ENCODE results near the gene PTPRZ1.
A peak's percentile ranks its signal among the peaks of the same experiment; 100 is the strongest.

Gene PTPRZ1

GRCh38 chr7:122082160-122082559 is 209.2 kb downstream of the PTPRZ1 start:
- no peak for TF ChIP-seq CTCF (conservative IDR thresholded peaks at IDR 0.05; ENCODE audit: low read depth, low read length)
- H3K9ac ChIP-seq: no peak overlapping the region
- H3K79me2 ChIP-seq (ENCODE audit: insufficient read depth, low read depth): no peaks in the 10 kb centered on the region
- no peaks in the 10 kb centered on the region for H3K27me3 ChIP-seq (ENCODE audit: insufficient read depth, low read depth)
- H3K27ac ChIP-seq: no peak overlapping the region
- H2AFZ ChIP-seq (ENCODE audit: low read depth): no peak overlapping the region
- no peaks in the 10 kb centered on the region for H3K4me1 ChIP-seq (ENCODE audit: low read depth, poor library complexity, severe bottlenecking)
- no peaks in the 10 kb centered on the region for H4K20me1 ChIP-seq (ENCODE audit: insufficient read depth)
- no peak overlapping the region for H3K4me2 ChIP-seq
- no peak overlapping the region for H3K4me3 ChIP-seq (IDR thresholded peaks at IDR 0.05; ENCODE audit: insufficient read depth, low read depth, low read length)
- no peaks in the 10 kb centered on the region for H3K36me3 ChIP-seq (ENCODE audit: insufficient read depth)

GRCh38 chr7:122082670-122083069 is 209.7 kb downstream of the PTPRZ1 start:
- H4K20me1 ChIP-seq (ENCODE audit: insufficient read depth): no peaks in the 10 kb centered on the region
- no peak overlapping the region for H3K4me2 ChIP-seq
- H2AFZ ChIP-seq (ENCODE audit: low read depth): no peak overlapping the region
- TF ChIP-seq CTCF (conservative IDR thresholded peaks at IDR 0.05; ENCODE audit: low read depth, low read length): no peak
- no peak overlapping the region for H3K27ac ChIP-seq
- no peak overlapping the region for H3K4me3 ChIP-seq (IDR thresholded peaks at IDR 0.05; ENCODE audit: insufficient read depth, low read depth, low read length)
- no peaks in the 10 kb centered on the region for H3K4me1 ChIP-seq (ENCODE audit: low read depth, poor library complexity, severe bottlenecking)
- H3K27me3 ChIP-seq (ENCODE audit: insufficient read depth, low read depth): no peaks in the 10 kb centered on the region
- H3K79me2 ChIP-seq (ENCODE audit: insufficient read depth, low read depth): no peaks in the 10 kb centered on the region
- no peak overlapping the region for H3K9ac ChIP-seq
- H3K36me3 ChIP-seq (ENCODE audit: insufficient read depth): no peaks in the 10 kb centered on the region

GRCh38 chr7:122092964-122093797 is 220.2 kb downstream of the PTPRZ1 start:
- Histone ChIP-seq H3K4me1 (ENCODE audit: low read depth, poor library complexity, severe bottlenecking) (peaks cover 3% of the 10 kb centered on the region), H3K36me3 (ENCODE audit: insufficient read depth) (no peaks in the 10 kb centered on the region), H2AFZ (ENCODE audit: low read depth) (peak overlapping the region; percentile 29)

GRCh38 chr7:122094549-122094948 is 221.6 kb downstream of the PTPRZ1 start:
- Histone ChIP-seq H2AFZ (ENCODE audit: low read depth) (no peak overlapping the region), H3K4me2 (no peak overlapping the region), H3K27me3 (ENCODE audit: insufficient read depth, low read depth) (no peaks in the 10 kb centered on the region), H3K36me3 (ENCODE audit: insufficient read depth) (no peaks in the 10 kb centered on the region), H3K79me2 (ENCODE audit: insufficient read depth, low read depth) (no peaks in the 10 kb centered on the region), H4K20me1 (ENCODE audit: insufficient read depth) (no peaks in the 10 kb centered on the region), H3K4me3 (IDR thresholded peaks at IDR 0.05; ENCODE audit: insufficient read depth, low read depth, low read length) (no peak overlapping the region), H3K27ac (no peak overlapping the region), H3K4me1 (ENCODE audit: low read depth, poor library complexity, severe bottlenecking) (peaks cover 3% of the 10 kb centered on the region), H3K9ac (no peak overlapping the region)
- no peak for TF ChIP-seq CTCF (conservative IDR thresholded peaks at IDR 0.05; ENCODE audit: low read depth, low read length)

More at GRCh38 chr7:122092964-122093797, 220.2 kb downstream of the PTPRZ1 start:
- H3K79me2 ChIP-seq (ENCODE audit: insufficient read depth, low read depth): no peaks in the 10 kb centered on the region
- H3K27me3 ChIP-seq (ENCODE audit: insufficient read depth, low read depth): no peaks in the 10 kb centered on the region
- H3K27ac ChIP-seq: no peak overlapping the region
- H3K4me3 ChIP-seq (IDR thresholded peaks at IDR 0.05; ENCODE audit: insufficient read depth, low read depth, low read length): no peak overlapping the region
- peak; percentile 97 for TF ChIP-seq CTCF (conservative IDR thresholded peaks at IDR 0.05; ENCODE audit: low read depth, low read length)
- no peak overlapping the region for H3K9ac ChIP-seq
- no peak overlapping the region for H3K4me2 ChIP-seq
- no peaks in the 10 kb centered on the region for H4K20me1 ChIP-seq (ENCODE audit: insufficient read depth)
